ENCODE measurements around the gene CEACAM20. TPM values are rescaled to one million over a fixed set of nuclear protein-coding genes. Genes with fewer than 3 reads are reported as not detected.
A peak's percentile ranks its signal among the peaks of the same experiment; 100 is the strongest.

The CEACAM20 gene
- total and polyA plus RNA-seq, 10 of the 15 experiments (the other 5 are each of a cell fraction or from before 2014, with no cell fraction given) = not detected

- no peak for TF ChIP-seq GABPA (IDR thresholded peaks at IDR 0.05; ENCODE audit: low read depth)
- no peak for TF ChIP-seq CBFB (IDR thresholded peaks at IDR 0.05; ENCODE audit: low read depth)
- no peak for TF ChIP-seq TARDBP (IDR thresholded peaks at IDR 0.05; ENCODE audit: borderline replicate concordance)
- TF ChIP-seq SREBF1 (IDR thresholded peaks at IDR 0.05; ENCODE audit: low read length) = no peak
- Histone ChIP-seq H3K79me2 (ENCODE audit: control insufficient read depth, insufficient read depth, low read length) (no peaks in the 10 kb centered on the region), H3K27me3 (replicated peaks in 1 of 2; ENCODE audit: control insufficient read depth in 2 of 2, insufficient read depth in 2 of 2, low read length in 1 of 2) (no peaks in the 10 kb centered on the region), H3K9ac (ENCODE audit: control insufficient read depth, insufficient read depth, low read length) (no peak overlapping the region), H3K9me3 (replicated peaks; ENCODE audit: control insufficient read depth, insufficient read depth, low read length) (no peaks in the 10 kb centered on the region; the same call in 2 of the 3 replicates), H3K27ac (ENCODE audit: control insufficient read depth, insufficient read depth) (no peak overlapping the region), H2AFZ (ENCODE audit: control insufficient read depth, low read depth, low read length) (no peak overlapping the region), H3K4me2 (ENCODE audit: control insufficient read depth, insufficient read depth) (no peak overlapping the region), H3K4me3 (no peak overlapping the region), H4K20me1 (ENCODE audit: control insufficient read depth, insufficient read depth) (no peaks in the 10 kb centered on the region), H3K36me3 (ENCODE audit: control insufficient read depth in 2 of 2, insufficient read depth in 2 of 2, low read length in 1 of 2) (no peaks in the 10 kb centered on the region), H3K4me1 (ENCODE audit: control insufficient read depth, insufficient read depth, low read length) (no peaks in the 10 kb centered on the region)
- intact Hi-C loops (cut with micrococcal nuclease; ENCODE audit: unreplicated experiment) = loop anchor here (10.0 kb wide), 1 partner anchor 205 kb away; the partner anchor contains the start of gene ZNF235
- ChIA-PET CTCF (no interaction called here), POLR2A (no interaction called here), SMC1A (ENCODE audit: uncharacterized antibody, unreplicated experiment) (no interaction called here), RAD21 (ENCODE audit: unreplicated experiment) (no interaction called here)
- FAIRE-seq (no peak), DNase-seq (ENCODE audit: low read depth, low spot score) (no peak), ATAC-seq (no peak)
- in situ Hi-C loops (cut with MboI) = no loop called here
- BruUV-seq (replicated peaks) = no TSS peak
Measured at GRCh38 chr19:44509478-44509877, 20.0 kb downstream of the CEACAM20 start.

- Histone ChIP-seq H2AFZ (ENCODE audit: control insufficient read depth, low read depth, low read length) (peak within 1 kb of the TSS; percentile 96), H3K9me3 (replicated peaks; ENCODE audit: control insufficient read depth, insufficient read depth, low read length) (peaks cover 28% of the 10 kb centered on the region; the same call in 2 of the 3 replicates), H3K4me1 (ENCODE audit: control insufficient read depth, insufficient read depth, low read length) (peaks cover 6% of the 10 kb centered on the region; the same call in 1 of the 2 replicates), H3K36me3 (ENCODE audit: control insufficient read depth in 2 of 2, insufficient read depth in 2 of 2, low read length in 1 of 2) (peaks cover 5% of the 10 kb centered on the region in 2 experiments; a peak in 2 of 4 replicates), H3K4me3 (peak within 1 kb of the TSS; percentile 69), H3K4me2 (ENCODE audit: control insufficient read depth, insufficient read depth) (peak within 1 kb of the TSS; percentile 81), H4K20me1 (ENCODE audit: control insufficient read depth, insufficient read depth) (no peaks in the 10 kb centered on the region), H3K79me2 (ENCODE audit: control insufficient read depth, insufficient read depth, low read length) (peaks cover 19% of the 10 kb centered on the region), H3K27ac (ENCODE audit: control insufficient read depth, insufficient read depth) (peak within 1 kb of the TSS; percentile 81), H3K9ac (ENCODE audit: control insufficient read depth, insufficient read depth, low read length) (peak within 1 kb of the TSS; percentile 75), H3K27me3 (replicated peaks in 1 of 2; ENCODE audit: control insufficient read depth in 2 of 2, insufficient read depth in 2 of 2, low read length in 1 of 2) (no peaks in the 10 kb centered on the region)
- intact Hi-C loops (cut with micrococcal nuclease; ENCODE audit: unreplicated experiment) = loop anchor here (10.0 kb wide), 1 partner anchor 195 kb away; the partner anchor contains the start of gene ZNF235
- in situ Hi-C loops (cut with MboI) = no loop called here
- WGBS (ENCODE audit: insufficient coverage, insufficient replicate concordance, low lambda C conversion rate, missing lambda C conversion rate) = 1% methylated on average over 77 of the region's 78 CpGs
- CTCF ChIA-PET = interaction anchor here (1.2 kb wide), 1 partner anchor 14 kb away, joined by 3 read pairs; no protein-coding TSS in a partner anchor
- peak; percentile 94 for ATAC-seq
- POLR2A ChIA-PET = interaction anchor here (0.6 kb wide), 1 partner anchor 876 kb away, joined by 4 read pairs; no protein-coding TSS in a partner anchor
- SMC1A ChIA-PET (ENCODE audit: uncharacterized antibody, unreplicated experiment) = interaction anchor here (1.1 to 1.3 kb wide), 2 partner anchors 8 to 10 kb away, joined by 3 to 4 read pairs; no protein-coding TSS in a partner anchor
- DNase-seq (ENCODE audit: low read depth, low spot score) = peak; percentile 80
- no TSS peak for BruUV-seq (replicated peaks)
- FAIRE-seq = peak; percentile 91
- RAD21 ChIA-PET (ENCODE audit: unreplicated experiment) = interaction anchor here (0.6 to 1.4 kb wide), 2 partner anchors 9 to 195 kb away, joined by 3 to 5 read pairs; partner anchors contain the start of gene ZNF235
- no peak for TF ChIP-seq CEBPZ (IDR thresholded peaks at IDR 0.05; ENCODE audit: low read depth, low read length)
- peak; percentile 78; the same call in 1 of the 2 replicates for TF ChIP-seq MAX (IDR thresholded peaks at IDR 0.05; ENCODE audit: low read depth, low read length)
- no peak for TF ChIP-seq NFYA (IDR thresholded peaks at IDR 0.05; ENCODE audit: borderline replicate concordance, low read depth, low read length)
- peak; percentile 65; the same call in 1 of the 2 replicates for TF ChIP-seq ASH2L (IDR thresholded peaks at IDR 0.05; ENCODE audit: borderline replicate concordance, low read depth)
- TF ChIP-seq NKRF (conservative IDR thresholded peaks at IDR 0.05) = peak; percentile 82; the same call in 1 of the 2 replicates
Measured at GRCh38 chr19:44499962-44500949, 29.2 kb downstream of the CEACAM20 start, which contains the start of gene ZNF180. ZNF180 (minus strand) TSS chr19:44500522; CDS start chr19:44497334, 3,188 bp downstream.

Data from GM12878 (cell line).